ENCODE results near the gene NOD1. TPM values are rescaled to one million over a fixed set of nuclear protein-coding genes. Genes with fewer than 3 reads are reported as not detected.
"Not testable (repeated sequence)": the region's sequence is repeated elsewhere in the genome, so short reads cannot be mapped to it uniquely, and the experiment has no call there.

NOD1 gene
- total and polyA plus RNA-seq, 2 of the 8 experiments (the other 6 are each of a cell fraction or from before 2014, with no cell fraction given) = 3.8 to 6.5 TPM

GRCh38 chr7:30420080-30420479 lies 58.5 kb downstream of the NOD1 start:
- H3K4me1 ChIP-seq (replicated peaks in 1 of 4; ENCODE audit: control insufficient read depth in 3 of 4, insufficient read depth in 4 of 4, low read length in 3 of 4); H2AK5ac ChIP-seq (ENCODE audit: low read depth, low read length); FAIRE-seq; H3K79me1 ChIP-seq (ENCODE audit: low read depth, low read length); H4K20me1 ChIP-seq (replicated peaks in 1 of 2; ENCODE audit: control insufficient read depth in 1 of 2, insufficient read depth in 2 of 2, low read length in 2 of 2); H4K8ac ChIP-seq (ENCODE audit: extremely low read depth, insufficient read depth, low read length); H3K9me3 ChIP-seq (ENCODE audit: insufficient read depth in 2 of 2, low read depth in 1 of 2, low read length in 1 of 2); H2AFZ ChIP-seq (ENCODE audit: low read length); H3K27me3 ChIP-seq (replicated peaks in 1 of 4; ENCODE audit: control insufficient read depth in 3 of 4, extremely low read depth in 1 of 4, insufficient read depth in 3 of 4, low read length in 3 of 4); H3K14ac ChIP-seq (ENCODE audit: insufficient read length); H4K5ac ChIP-seq (ENCODE audit: insufficient read length, low read depth, low read length); H3K9ac ChIP-seq (replicated peaks in 1 of 4; ENCODE audit: extremely low read depth in 1 of 4, low read depth in 3 of 4, low read length in 3 of 4); H3K18ac ChIP-seq (ENCODE audit: extremely low read depth, low read length); H3K56ac ChIP-seq (replicated peaks; ENCODE audit: insufficient read length, low read depth, low read length); H2BK12ac ChIP-seq (ENCODE audit: low read depth, low read length); H3K23ac ChIP-seq (ENCODE audit: insufficient read length); H3K27ac ChIP-seq (ENCODE audit: low read depth, low read length); H2BK20ac ChIP-seq (ENCODE audit: low read length); H3K79me2 ChIP-seq (ENCODE audit: control insufficient read depth in 1 of 2, insufficient read depth in 2 of 2, low read length in 2 of 2); H2BK15ac ChIP-seq (ENCODE audit: low read length); H3K4ac ChIP-seq (replicated peaks; ENCODE audit: insufficient read length, low read depth, low read length); H3K36me3 ChIP-seq (ENCODE audit: control insufficient read depth in 2 of 4, insufficient read depth in 4 of 4, low read length in 3 of 4); H3K4me2 ChIP-seq (ENCODE audit: insufficient read depth in 1 of 2, low read depth in 2 of 2, low read length in 2 of 2); POLR2A ChIA-PET (ENCODE audit: partially characterized antibody); H2BK120ac ChIP-seq (replicated peaks; ENCODE audit: low read depth, low read length); H3K23me2 ChIP-seq (ENCODE audit: low read depth, low read length); H2BK5ac ChIP-seq (ENCODE audit: low read depth, low read length); H4K91ac ChIP-seq (replicated peaks; ENCODE audit: insufficient read length, low read length): not testable (repeated sequence)
- H3K4me3 ChIP-seq (ENCODE audit: extremely low read depth in 1 of 4, insufficient read depth in 2 of 4, low read depth in 3 of 4, low read length in 4 of 4) = peak overlapping the region in 1 of 4 experiments; percentile 13; a peak in 1 of 8 replicates
- DNase-seq (ENCODE audit: low read depth in 1 of 2, low spot score in 2 of 2) = peak in 1 of 2 experiments; percentile 75
- WGBS, 2 experiments (ENCODE audit: extremely low coverage in 1 of 2, insufficient coverage in 1 of 2, insufficient read length in 1 of 2, insufficient replicate concordance in 2 of 2, low coverage in 1 of 2, low lambda C conversion rate in 2 of 2, missing lambda C conversion rate in 1 of 2) = 63% methylated on average over 18 of the region's 26 CpGs; no CpG with 5 or more reads in 1 of the 2 experiments
- CTCF ChIA-PET (ENCODE audit: partially characterized antibody) = interaction anchor here (0.6 kb wide), 1 partner anchor 32 kb away, joined by 4 read pairs; no protein-coding TSS in a partner anchor

Measured in H1 (cell line).